ENCODE measurements around the gene PRR14L. TPM values are rescaled to one million over a fixed set of nuclear protein-coding genes. Genes with fewer than 3 reads are reported as not detected.

PRR14L gene
- total and polyA plus RNA-seq, 2 donors (not counting 3 experiments of a cell fraction or from before 2014, with no cell fraction given), result 13.1 to 53.8 TPM

- Histone ChIP-seq H3K27me3 (ENCODE audit: control insufficient read depth in 2 of 2, insufficient read depth in 2 of 2, low read length in 2 of 2) (no peaks in the 10 kb centered on the region), H3K79me2 (ENCODE audit: control insufficient read depth, insufficient read depth, low read length) (no peaks in the 10 kb centered on the region), H3K9me1 (replicated peaks; ENCODE audit: control insufficient read depth, extremely low read depth, insufficient read depth, low read length) (no peaks in the 10 kb centered on the region), H3K4me3 (replicated peaks in 1 of 3; ENCODE audit: insufficient read depth in 1 of 3, low read depth in 1 of 3, low read length in 3 of 3) (no peak overlapping the region), H2AFZ (ENCODE audit: low read depth, low read length) (no peak overlapping the region), H3K4me1 (ENCODE audit: control insufficient read depth, extremely low read depth, insufficient read depth, low read length) (peaks cover 4% of the 10 kb centered on the region), H3K36me3 (ENCODE audit: control insufficient read depth in 2 of 2, extremely low read depth in 1 of 2, insufficient read depth in 2 of 2, low read length in 2 of 2) (peaks cover 4 to 15% of the 10 kb centered on the region in 2 experiments), H3K27ac (ENCODE audit: insufficient read depth, low read depth, low read length) (no peak overlapping the region), H4K20me1 (replicated peaks; ENCODE audit: control insufficient read depth, extremely low read depth, insufficient read depth, low read length) (no peaks in the 10 kb centered on the region), H3K9ac (replicated peaks; ENCODE audit: extremely low read depth, insufficient read depth, low read length) (no peak overlapping the region), H3K9me3 (replicated peaks; ENCODE audit: control insufficient read depth, insufficient read depth, low read length) (no peaks in the 10 kb centered on the region), H3K4me2 (ENCODE audit: insufficient read depth, low read length) (no peak overlapping the region)
- BruUV-seq (replicated peaks), result no TSS peak
- ChIA-PET POLR2A (no interaction called here), CTCF (interaction anchor here (4.2 kb wide), 1 partner anchor 16 kb away, joined by 20 read pairs; no protein-coding TSS in a partner anchor)
- DNase-seq (ENCODE audit: low read depth, low spot score) (no peak), FAIRE-seq (no peak)
- intact Hi-C loops (cut with micrococcal nuclease) (no loop called here), dilution Hi-C loops (cut with MboI; ENCODE audit: extremely low pct_ligation_motif_present, low sequenced_read_pairs) (no loop called here)
- TF ChIP-seq GATA2 (IDR thresholded peaks at IDR 0.05; ENCODE audit: insufficient read depth, insufficient read length, low read depth, low read length), result no peak
- TF ChIP-seq MYC (IDR thresholded peaks at IDR 0.05; ENCODE audit: low read depth, low read length), result no peak
- TF ChIP-seq POLR2AphosphoS5 (IDR thresholded peaks at IDR 0.05; ENCODE audit: insufficient read depth, low read depth, low read length), result no peak
- no peak for TF ChIP-seq CTCF (IDR thresholded peaks at IDR 0.05; ENCODE audit: extremely low read depth in 1 of 2, insufficient read depth in 1 of 2, low read depth in 1 of 2, low read length in 2 of 2)
- no peak for TF ChIP-seq POLR2A (IDR thresholded peaks at IDR 0.05; ENCODE audit: low read depth, low read length)
- TF ChIP-seq EZH2 (IDR thresholded peaks at IDR 0.05; ENCODE audit: borderline replicate concordance, low read depth, low read length, severe bottlenecking), result no peak
- TF ChIP-seq JUN (IDR thresholded peaks at IDR 0.05; ENCODE audit: borderline replicate concordance, insufficient read depth, insufficient read length, low read depth), result no peak
- TF ChIP-seq FOS (IDR thresholded peaks at IDR 0.05; ENCODE audit: borderline replicate concordance, insufficient read depth, low read length), result no peak
- TF ChIP-seq, protein P1, sequence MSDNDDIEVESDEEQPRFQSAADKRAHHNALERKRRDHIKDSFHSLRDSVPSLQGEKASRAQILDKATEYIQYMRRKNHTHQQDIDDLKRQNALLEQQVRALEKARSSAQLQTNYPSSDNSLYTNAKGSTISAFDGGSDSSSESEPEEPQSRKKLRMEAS (IDR thresholded peaks at IDR 0.05; ENCODE audit: insufficient read depth, insufficient read length), result no peak
Measured at GRCh38 chr22:31681349-31682345, 68.3 kb downstream of the PRR14L start.

Measured in endothelial cell of umbilical vein (primary cell).